ENCODE measurements around the gene UAP1L1. TPM values are rescaled to one million over a fixed set of nuclear protein-coding genes. Genes with fewer than 3 reads are reported as not detected.

Gene UAP1L1
- total and polyA plus RNA-seq, 9 of the 15 experiments (the other 6 are each of a cell fraction or from before 2014, with no cell fraction given): 0.20 to 8.6 (median 3.7) TPM

DNA sequence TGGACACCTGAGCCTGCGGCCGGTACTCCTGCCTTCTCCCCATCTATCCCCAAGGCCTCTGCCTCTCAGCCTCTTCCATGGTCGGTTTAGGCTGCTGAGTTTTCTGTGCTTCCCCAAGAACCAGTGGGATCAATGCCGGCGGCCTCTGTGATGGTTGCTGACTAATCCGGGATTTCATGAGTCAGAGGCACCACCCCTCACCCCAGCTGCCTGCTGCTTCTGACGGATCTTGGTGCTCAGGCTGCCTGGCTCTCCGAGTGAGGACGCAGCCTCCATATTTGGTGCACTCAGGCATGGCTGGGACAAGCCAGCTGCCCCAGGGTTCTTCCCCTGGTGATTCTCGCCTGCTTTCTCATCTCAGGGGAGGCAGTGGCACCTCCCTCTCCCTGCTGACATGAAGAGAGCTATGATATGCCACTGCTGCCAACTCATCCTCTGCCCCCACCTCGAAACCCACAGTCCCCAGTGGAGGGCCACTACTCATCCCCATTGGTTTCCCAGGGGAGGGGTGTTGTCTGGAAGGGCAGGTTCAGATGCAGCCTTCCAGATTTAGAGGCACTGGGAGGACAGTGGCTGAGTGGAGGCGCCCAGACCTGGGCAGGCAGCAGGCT, 6.2 kb downstream of the UAP1L1 start:
- peak overlapping the region; percentile 26 to 88; a peak in 3 of 4 replicates for H3K9ac ChIP-seq (ENCODE audit: insufficient read depth in 1 of 2, low read depth in 2 of 2, low read length in 2 of 2)
- CTCF ChIA-PET (ENCODE audit: low intra/inter-chr PET ratio): no interaction called here
- no peak for ATAC-seq
- BruUV-seq (replicated peaks): no TSS peak
- peaks cover 32 to 82% of the 10 kb centered on the region in 2 experiments; a peak in 4 of 5 replicates for H3K4me1 ChIP-seq (replicated peaks in 1 of 2; ENCODE audit: control insufficient read depth in 2 of 2, insufficient read depth in 2 of 2, low read length in 2 of 2)
- H3K27me3 ChIP-seq (ENCODE audit: control insufficient read depth in 2 of 2, insufficient read depth in 2 of 2, low read length in 2 of 2): no peaks in the 10 kb centered on the region
- no peaks in the 10 kb centered on the region for H3K9me1 ChIP-seq (ENCODE audit: control insufficient read depth, insufficient read depth, low read length)
- peak; percentile 95 for FAIRE-seq
- WGBS (ENCODE audit: insufficient coverage, low coverage, missing lambda C conversion rate): 33% methylated on average over 11 of the region's 12 CpGs
- no peaks in the 10 kb centered on the region for H4K20me1 ChIP-seq (replicated peaks; ENCODE audit: control insufficient read depth, insufficient read depth, low read length)
- peak overlapping the region; percentile 80 for H2AFZ ChIP-seq (ENCODE audit: low read depth, low read length)
- in situ Hi-C loops (cut with MboI): no loop called here
- H3K27ac ChIP-seq (ENCODE audit: extremely low read depth, low read depth, low read length): peak overlapping the region; percentile 63; the same call in 2 of the 3 replicates
- intact Hi-C loops (cut with micrococcal nuclease): no loop called here
- peaks cover 13% of the 10 kb centered on the region for H3K36me3 ChIP-seq (ENCODE audit: control insufficient read depth, insufficient read depth, low read length)
- peaks cover 24% of the 10 kb centered on the region; the same call in 2 of the 3 replicates for H3K79me2 ChIP-seq (ENCODE audit: control insufficient read depth, insufficient read depth, low read length)
- H3K4me2 ChIP-seq (ENCODE audit: insufficient read depth, low read length): peak overlapping the region; percentile 58
- DNase-seq (ENCODE audit: extremely low read depth in 1 of 4, low spot score in 3 of 4): peak; percentile 52 to 80 (median 58)
- H3K4me3 ChIP-seq: no peak overlapping the region
- no peaks in the 10 kb centered on the region for H3K9me3 ChIP-seq (replicated peaks; ENCODE audit: control insufficient read depth, insufficient read depth, low read depth, low read length)
- POLR2A ChIA-PET: interaction anchor here (0.6 to 2.6 kb wide), 6 partner anchors 8 to 157 kb away, joined by 3 to 14 read pairs (median 3); partner anchors contain the start of genes SAPCD2 and TUBB4B
- TF ChIP-seq, protein P1, sequence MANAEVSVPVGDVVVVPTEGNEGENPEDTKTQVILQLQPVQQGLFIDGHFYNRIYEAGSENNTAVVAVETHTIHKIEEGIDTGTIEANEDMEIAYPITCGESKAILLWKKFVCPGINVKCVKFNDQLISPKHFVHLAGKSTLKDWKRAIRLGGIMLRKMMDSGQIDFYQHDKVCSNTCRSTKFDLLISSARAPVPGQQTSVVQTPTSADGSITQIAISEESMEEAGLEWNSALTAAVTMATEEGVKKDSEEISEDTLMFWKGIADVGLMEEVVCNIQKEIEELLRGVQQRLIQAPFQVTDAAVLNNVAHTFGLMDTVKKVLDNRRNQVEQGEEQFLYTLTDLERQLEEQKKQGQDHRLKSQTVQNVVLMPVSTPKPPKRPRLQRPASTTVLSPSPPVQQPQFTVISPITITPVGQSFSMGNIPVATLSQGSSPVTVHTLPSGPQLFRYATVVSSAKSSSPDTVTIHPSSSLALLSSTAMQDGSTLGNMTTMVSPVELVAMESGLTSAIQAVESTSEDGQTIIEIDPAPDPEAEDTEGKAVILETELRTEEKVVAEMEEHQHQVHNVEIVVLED (CRISPR knock-in tag; IDR thresholded peaks at IDR 0.05): no peak
- peak; percentile 39; the same call in 1 of the 2 replicates for TF ChIP-seq POLR2G (IDR thresholded peaks at IDR 0.05; ENCODE audit: low read depth, low read length)
- TF ChIP-seq, protein P2, sequence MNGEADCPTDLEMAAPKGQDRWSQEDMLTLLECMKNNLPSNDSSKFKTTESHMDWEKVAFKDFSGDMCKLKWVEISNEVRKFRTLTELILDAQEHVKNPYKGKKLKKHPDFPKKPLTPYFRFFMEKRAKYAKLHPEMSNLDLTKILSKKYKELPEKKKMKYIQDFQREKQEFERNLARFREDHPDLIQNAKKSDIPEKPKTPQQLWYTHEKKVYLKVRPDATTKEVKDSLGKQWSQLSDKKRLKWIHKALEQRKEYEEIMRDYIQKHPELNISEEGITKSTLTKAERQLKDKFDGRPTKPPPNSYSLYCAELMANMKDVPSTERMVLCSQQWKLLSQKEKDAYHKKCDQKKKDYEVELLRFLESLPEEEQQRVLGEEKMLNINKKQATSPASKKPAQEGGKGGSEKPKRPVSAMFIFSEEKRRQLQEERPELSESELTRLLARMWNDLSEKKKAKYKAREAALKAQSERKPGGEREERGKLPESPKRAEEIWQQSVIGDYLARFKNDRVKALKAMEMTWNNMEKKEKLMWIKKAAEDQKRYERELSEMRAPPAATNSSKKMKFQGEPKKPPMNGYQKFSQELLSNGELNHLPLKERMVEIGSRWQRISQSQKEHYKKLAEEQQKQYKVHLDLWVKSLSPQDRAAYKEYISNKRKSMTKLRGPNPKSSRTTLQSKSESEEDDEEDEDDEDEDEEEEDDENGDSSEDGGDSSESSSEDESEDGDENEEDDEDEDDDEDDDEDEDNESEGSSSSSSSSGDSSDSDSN (IDR thresholded peaks at IDR 0.05; ENCODE audit: borderline replicate concordance in 1 of 2, low read depth in 2 of 2, low read length in 2 of 2): peak in 1 of 2 experiments; percentile 74; a peak in 1 of 4 replicates
- no peak for TF ChIP-seq NONO (IDR thresholded peaks at IDR 0.05; ENCODE audit: low read depth in 2 of 2, low read length in 1 of 2)
- TF ChIP-seq, protein P3, sequence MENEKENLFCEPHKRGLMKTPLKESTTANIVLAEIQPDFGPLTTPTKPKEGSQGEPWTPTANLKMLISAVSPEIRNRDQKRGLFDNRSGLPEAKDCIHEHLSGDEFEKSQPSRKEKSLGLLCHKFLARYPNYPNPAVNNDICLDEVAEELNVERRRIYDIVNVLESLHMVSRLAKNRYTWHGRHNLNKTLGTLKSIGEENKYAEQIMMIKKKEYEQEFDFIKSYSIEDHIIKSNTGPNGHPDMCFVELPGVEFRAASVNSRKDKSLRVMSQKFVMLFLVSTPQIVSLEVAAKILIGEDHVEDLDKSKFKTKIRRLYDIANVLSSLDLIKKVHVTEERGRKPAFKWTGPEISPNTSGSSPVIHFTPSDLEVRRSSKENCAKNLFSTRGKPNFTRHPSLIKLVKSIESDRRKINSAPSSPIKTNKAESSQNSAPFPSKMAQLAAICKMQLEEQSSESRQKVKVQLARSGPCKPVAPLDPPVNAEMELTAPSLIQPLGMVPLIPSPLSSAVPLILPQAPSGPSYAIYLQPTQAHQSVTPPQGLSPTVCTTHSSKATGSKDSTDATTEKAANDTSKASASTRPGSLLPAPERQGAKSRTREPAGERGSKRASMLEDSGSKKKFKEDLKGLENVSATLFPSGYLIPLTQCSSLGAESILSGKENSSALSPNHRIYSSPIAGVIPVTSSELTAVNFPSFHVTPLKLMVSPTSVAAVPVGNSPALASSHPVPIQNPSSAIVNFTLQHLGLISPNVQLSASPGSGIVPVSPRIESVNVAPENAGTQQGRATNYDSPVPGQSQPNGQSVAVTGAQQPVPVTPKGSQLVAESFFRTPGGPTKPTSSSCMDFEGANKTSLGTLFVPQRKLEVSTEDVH (IDR thresholded peaks at IDR 0.05; ENCODE audit: low read depth, partially characterized antibody): no peak
- peak; percentile 62; the same call in 1 of the 2 replicates for TF ChIP-seq DPF2 (IDR thresholded peaks at IDR 0.05)
- peak; percentile 29 for TF ChIP-seq RBBP5 (IDR thresholded peaks at IDR 0.05; ENCODE audit: borderline replicate concordance, insufficient read depth, low read length, poor library complexity, severe bottlenecking)
- TF ChIP-seq, protein P4, sequence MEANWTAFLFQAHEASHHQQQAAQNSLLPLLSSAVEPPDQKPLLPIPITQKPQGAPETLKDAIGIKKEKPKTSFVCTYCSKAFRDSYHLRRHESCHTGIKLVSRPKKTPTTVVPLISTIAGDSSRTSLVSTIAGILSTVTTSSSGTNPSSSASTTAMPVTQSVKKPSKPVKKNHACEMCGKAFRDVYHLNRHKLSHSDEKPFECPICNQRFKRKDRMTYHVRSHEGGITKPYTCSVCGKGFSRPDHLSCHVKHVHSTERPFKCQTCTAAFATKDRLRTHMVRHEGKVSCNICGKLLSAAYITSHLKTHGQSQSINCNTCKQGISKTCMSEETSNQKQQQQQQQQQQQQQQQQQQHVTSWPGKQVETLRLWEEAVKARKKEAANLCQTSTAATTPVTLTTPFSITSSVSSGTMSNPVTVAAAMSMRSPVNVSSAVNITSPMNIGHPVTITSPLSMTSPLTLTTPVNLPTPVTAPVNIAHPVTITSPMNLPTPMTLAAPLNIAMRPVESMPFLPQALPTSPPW (CRISPR knock-in tag; IDR thresholded peaks at IDR 0.05): 0 out of 2 replicates have a peak, but pooled peaks have one; percentile 17
- no peak for TF ChIP-seq HNRNPLL (IDR thresholded peaks at IDR 0.05; ENCODE audit: low read depth, low read length, poor library complexity, severe bottlenecking)
- 0 out of 2 replicates have a peak, but pooled peaks have one; percentile 24 for TF ChIP-seq HDAC2 (IDR thresholded peaks at IDR 0.05)
- no peak for TF ChIP-seq NCOA6 (IDR thresholded peaks at IDR 0.05)
- peak; percentile 29; the same call in 1 of the 2 replicates for TF ChIP-seq SOX6 (IDR thresholded peaks at IDR 0.05)

All from K562 (cell line).